Cardiac septum (tissue), 1 donor: ENCODE measurements around the gene TMEM11. TPM values are rescaled to one million over a fixed set of nuclear protein-coding genes. Genes with fewer than 3 reads are reported as not detected.
"Not testable (repeated sequence)": the region's sequence is repeated elsewhere in the genome, so short reads cannot be mapped to it uniquely, and the experiment has no call there.

Experiments
- DNase-seq: peaks from one replicate; pipeline ENCODE4 v3.0.0-alpha.2; 2020; ENCODE audit warnings: low spot score
- intact Hi-C: fragments of 100-400 bp; cut with DNase I; formaldehyde crosslinking; loops from one replicate; pipeline ENCODE4 v1.14.0; 2022
- total RNA-seq: library from RNA; stranded (reverse); fragmentation: NEBNext Ultra II Directional; extraction: Animal tissue kit (Norgen Biotek cat#: 25700); gene quantifications from one replicate; pipeline ENCODE4 v1.2.1, GENCODE V29; 2021
- donor health status: DM: no; HTN: no; CAD: no.

Gene TMEM11
- total RNA-seq, 1 donor from 2014 or later, result 32.0 TPM

GRCh38 chr17:21243516-21244303 lies 29.7 kb upstream of the TMEM11 start:
- intact Hi-C loops, result no loop called here
- DNase-seq, result no peak

DNA sequence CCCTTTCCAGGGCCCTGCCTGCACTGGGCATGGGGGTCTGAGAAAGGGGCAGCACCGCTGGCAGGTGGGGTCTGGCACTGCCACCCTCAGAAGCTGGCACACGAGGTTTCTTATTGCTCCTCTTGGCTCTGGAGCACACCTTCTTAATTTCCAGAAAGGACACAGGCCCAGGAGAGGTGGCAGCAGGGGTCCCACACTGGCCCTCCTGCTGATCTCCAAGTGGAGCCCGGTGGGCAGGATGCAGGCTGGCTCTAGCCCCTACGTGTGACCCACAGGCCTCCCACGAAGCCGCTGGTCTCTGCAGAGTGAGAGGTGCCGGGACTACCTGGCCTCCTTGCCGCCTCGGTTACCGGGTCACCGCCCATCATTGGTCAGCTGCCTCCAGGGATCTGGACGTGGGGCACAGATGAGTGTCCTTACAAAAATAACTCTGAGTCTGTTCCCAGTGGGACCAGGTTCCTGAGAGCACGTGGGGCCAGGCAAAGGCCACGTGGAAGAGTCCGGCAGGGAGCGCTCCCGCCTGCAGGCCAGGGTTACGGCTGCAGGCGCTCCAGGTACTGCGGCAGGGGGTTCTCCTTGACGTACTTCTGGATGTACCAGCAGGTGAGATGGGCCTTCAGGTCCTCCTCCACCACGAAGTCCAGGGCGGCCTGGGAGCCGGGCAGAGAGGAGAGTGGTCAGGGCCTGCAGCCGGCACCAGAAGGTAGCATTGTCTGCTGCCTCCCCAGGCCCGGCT lies 29.0 kb upstream of the TMEM11 start:
- peak; percentile 81 for DNase-seq
- intact Hi-C loops, result no loop called here

DNA sequence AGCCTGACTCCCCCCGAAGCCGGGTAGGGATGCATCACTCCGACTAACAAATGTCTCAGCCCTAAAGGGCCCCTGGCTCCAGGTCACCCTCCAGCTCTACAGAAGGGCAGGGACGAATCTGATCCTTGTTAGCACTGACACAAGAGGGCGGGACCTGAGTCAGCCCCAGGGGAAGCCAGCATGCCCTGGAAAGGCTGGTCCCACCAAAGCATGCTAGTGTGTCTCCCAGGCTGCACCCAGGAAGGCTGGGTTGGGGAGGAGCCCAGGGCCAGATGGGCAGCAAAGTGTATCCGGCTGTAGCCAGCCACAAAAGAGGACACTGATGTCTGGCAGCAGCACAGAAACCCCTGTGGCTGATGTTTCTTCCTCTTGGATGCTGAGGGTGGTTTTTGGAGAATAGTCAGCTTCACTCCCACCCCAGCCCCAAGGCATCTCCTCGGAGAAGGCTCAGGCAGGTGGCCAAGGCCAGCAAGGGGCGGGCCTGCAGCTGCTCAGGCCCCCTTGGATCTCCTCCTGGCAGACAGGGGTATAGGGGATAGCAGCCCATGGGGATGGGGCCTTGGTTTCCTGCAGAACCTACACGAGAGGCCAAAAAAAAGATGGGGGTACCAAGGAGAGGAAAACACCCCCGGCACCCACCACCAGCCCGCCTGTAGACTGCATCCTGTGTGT lies 28.2 kb upstream of the TMEM11 start:
- intact Hi-C loops, result no loop called here

DNA sequence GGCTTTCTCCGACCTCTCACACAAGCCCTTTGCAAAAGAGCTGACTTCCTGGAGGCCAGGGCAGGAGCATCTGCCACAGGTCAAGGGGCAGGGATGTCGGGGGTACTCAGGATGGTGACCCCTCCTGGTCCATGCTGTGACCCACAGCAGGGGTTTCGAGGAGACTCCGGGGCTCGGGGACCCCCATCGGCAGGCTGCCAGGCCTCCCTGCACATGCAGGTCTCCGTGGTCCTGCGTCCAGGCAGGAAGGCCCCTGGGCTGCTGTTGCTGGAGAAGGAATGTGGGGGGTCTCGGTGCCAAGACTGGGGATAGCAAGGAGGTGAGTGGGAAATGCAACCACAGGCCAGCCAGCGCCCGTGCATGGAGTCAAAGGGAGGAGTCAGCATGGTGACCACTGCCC lies 27.6 kb upstream of the TMEM11 start:
- intact Hi-C loops, result no loop called here
- DNase-seq, result no peak

More for the DNA sequence above, 28.2 kb upstream of the TMEM11 start:
- no peak for DNase-seq

GRCh38 chr17:21240369-21241055 lies 26.6 kb upstream of the TMEM11 start:
- no peak for DNase-seq
- intact Hi-C loops, result no loop called here

GRCh38 chr17:21239680-21240368 lies 25.9 kb upstream of the TMEM11 start:
- no peak for DNase-seq
- intact Hi-C loops, result no loop called here

- intact Hi-C loops, result no loop called here
- no peak for DNase-seq
These were observed 22.0 kb upstream of the TMEM11 start for GRCh38 chr17:21235921-21236320.

DNA sequence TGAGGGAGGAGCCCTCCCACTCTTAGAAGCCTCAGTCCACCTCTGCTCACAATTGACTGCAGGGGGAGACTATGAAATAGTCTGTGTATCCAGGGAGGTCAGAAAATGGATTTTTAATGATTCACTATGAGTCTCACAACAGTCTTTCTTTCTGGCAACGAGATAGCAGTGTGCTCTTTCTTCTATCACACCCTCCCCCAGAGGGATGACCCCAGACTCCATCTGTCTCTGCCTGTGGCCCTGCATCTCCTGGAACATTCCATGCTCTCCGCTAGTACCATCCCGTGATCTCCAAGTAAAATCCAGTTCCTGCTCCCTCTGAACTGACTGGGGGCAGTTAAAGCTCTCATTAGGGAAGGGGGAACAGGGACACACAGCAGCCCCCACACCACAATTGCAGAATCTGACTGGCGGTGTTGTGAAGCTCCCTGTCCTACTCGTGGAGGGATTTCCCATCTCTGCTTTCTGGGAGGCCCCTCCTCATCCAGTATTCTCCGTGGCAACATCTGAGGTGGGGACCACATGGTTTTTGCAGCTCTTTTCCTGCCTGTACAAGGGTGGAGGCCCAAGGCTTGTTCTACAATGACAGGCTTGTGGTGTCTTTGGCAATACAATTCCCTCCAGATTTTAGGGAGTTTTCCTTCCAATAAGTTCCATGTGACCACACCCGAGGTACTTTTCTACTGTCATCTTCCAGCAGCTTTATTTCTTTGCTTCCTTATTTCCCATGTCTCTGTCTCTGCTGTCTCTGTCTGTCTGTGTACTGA lies 19.8 kb upstream of the TMEM11 start:
- intact Hi-C loops, result no loop called here

GRCh38 chr17:21232033-21232749 lies 18.2 kb upstream of the TMEM11 start:
- DNase-seq, result no peak
- intact Hi-C loops, result no loop called here

More for the DNA sequence above, 19.8 kb upstream of the TMEM11 start:
- no peak for DNase-seq

GRCh38 chr17:21231533-21231932 lies 17.6 kb upstream of the TMEM11 start:
- no peak for DNase-seq
- intact Hi-C loops, result no loop called here

GRCh38 chr17:21228845-21229244 lies 14.9 kb upstream of the TMEM11 start:
- DNase-seq, result no peak
- intact Hi-C loops, result no loop called here

- intact Hi-C loops, result no loop called here
- no peak for DNase-seq
These were observed 14.2 kb upstream of the TMEM11 start for GRCh38 chr17:21228111-21228510.

DNA sequence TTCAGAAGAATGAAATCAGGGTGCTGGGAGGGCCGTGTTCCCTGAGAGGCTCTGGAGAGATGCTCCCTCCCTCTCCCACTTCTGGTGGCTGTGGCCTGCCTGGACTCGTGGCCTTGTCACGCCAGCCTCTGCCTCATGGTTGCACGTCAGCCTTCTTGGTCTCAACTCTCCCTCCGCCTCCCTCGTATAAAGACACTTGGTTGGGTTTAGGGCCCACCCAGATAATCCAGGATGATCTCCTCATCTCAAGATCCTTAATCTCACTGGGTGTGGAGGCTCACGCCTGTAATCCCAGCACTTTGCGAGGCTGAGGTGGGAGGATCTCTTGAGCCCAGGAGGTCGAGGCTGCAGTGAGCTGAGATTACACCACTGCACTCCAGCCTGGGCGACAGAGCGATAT lies 13.3 kb upstream of the TMEM11 start:
- DNase-seq, intact Hi-C loops: not testable (repeated sequence)

DNA sequence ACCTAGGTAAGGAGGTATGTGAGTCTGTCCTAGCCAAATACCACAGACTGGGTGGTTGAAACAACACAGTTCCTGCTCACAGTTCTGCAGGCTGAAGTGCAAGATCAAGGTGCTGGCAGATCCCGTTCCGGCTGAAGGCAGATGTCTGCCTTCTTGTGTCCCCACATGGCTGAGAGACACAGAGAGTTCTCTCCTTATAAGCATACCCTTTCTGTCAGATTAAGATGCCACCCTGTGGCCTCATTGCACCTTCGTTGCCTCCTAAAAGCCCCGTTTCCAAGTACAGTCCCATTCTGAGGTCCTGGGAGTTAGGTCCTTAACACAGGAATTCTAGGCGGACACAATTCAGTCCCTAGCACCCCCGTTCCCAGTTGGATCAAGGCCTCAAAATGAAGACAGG lies 9.1 kb upstream of the TMEM11 start:
- no peak for DNase-seq
- intact Hi-C loops, result no loop called here

- no peak for DNase-seq
- intact Hi-C loops, result no loop called here
These were observed 4.9 kb upstream of the TMEM11 start for GRCh38 chr17:21218831-21219380.

DNA sequence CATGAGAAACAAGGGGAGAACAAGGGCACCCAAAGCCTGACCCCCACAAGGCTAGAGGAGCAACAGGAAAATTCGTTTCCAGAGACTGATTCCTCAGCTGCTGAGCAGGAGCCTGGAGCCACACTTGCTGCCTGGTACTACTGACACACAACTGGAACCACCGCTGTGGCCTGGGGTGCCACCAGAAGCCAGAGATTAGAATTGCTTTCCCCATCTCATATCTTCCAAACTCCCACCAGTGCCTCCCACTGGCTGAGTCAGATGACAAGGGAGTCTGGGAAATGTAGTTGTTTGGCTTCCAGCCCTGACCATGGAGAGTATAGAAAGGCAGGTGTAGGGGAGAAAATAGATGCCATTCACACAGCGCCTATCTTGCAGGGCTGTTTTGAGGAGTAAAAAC lies 4.1 kb upstream of the TMEM11 start:
- intact Hi-C loops, result no loop called here
- DNase-seq, result no peak

- intact Hi-C loops, result no loop called here
These were observed 3.4 kb upstream of the TMEM11 start for GRCh38 chr17:21217346-21217745.

DNA sequence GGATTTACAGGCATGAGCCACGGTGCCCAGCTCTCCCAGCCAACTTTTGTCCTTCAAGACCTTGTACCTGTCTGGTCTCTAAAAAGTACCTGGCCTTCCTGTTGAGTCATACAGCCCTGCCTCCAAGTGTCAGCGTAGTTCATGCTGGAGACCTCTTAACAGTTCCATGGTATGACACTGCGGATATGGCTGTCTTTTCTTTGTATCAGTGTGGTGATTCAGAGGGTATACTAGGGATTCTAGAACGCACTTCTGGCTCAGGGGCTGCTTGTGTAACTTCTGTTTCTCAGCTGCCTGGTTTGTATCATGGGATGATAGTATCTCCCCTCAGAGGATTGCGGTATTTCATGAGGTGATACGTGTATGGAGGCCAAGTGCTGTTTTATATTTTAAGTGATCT lies 2.0 kb upstream of the TMEM11 start:
- intact Hi-C loops, result loop anchor here (2.0 kb wide), 1 partner anchor 87 kb away; no protein-coding TSS in a partner anchor

More at GRCh38 chr17:21217346-21217745, 3.4 kb upstream of the TMEM11 start:
- DNase-seq, result no peak

More for the DNA sequence above, 2.0 kb upstream of the TMEM11 start:
- no peak for DNase-seq
